Testis (tissue), 2 donors: Measurements from ENCODE around the gene PLCD4.

ENCODE experiments used
- CTCF ChIP-seq, 3 experiments: fragments of 450-650 bp in 2 of 3; fragments of 200-600 bp in 1 of 3; sonication (generic) in 1 of 3; IDR thresholded peaks; one replicate each; pipeline ENCODE4 v1.5.1; 2016 to 2019; ENCODE audit warnings: antibody characterized with exemption in 3 of 3, mild to moderate bottlenecking in 2 of 3, moderate library complexity in 1 of 3
- POLR2A ChIP-seq: fragments of 450-650 bp; IDR thresholded peaks from one replicate; pipeline ENCODE4 v1.6.1; 2017; ENCODE audit warnings: antibody characterized with exemption, mild to moderate bottlenecking, moderate library complexity

GRCh38 chr2:218680061-218680460 is 72.4 kb downstream of the PLCD4 start:
- no peak for TF ChIP-seq CTCF (IDR thresholded peaks at IDR 0.05)
- no peak for TF ChIP-seq POLR2A
